G401.6 (cell line): ENCODE results near the gene COL25A1.

Source experiments
- FAIRE-seq: peaks from 2 replicates; lab custom pipeline; 2012; peaks lifted over from hg19 to GRCh38; lab: Jason Lieb, UNC

COL25A1 gene

GRCh38 chr4:109291707-109292238, 10.7 kb downstream of the COL25A1 start:
- FAIRE-seq, result no peak

GRCh38 chr4:109290918-109291317, 11.5 kb downstream of the COL25A1 start:
- FAIRE-seq, result no peak

- no peak for FAIRE-seq
These were observed 23.8 kb downstream of the COL25A1 start for GRCh38 chr4:109278594-109279031.

- no peak for FAIRE-seq
These were observed 25.9 kb downstream of the COL25A1 start for GRCh38 chr4:109276482-109277095.

- FAIRE-seq, result no peak
These were observed 27.3 kb downstream of the COL25A1 start for GRCh38 chr4:109275066-109275745.

- FAIRE-seq, result no peak
These were observed 35.6 kb downstream of the COL25A1 start for GRCh38 chr4:109266891-109267290.

GRCh38 chr4:109266236-109266635, 36.2 kb downstream of the COL25A1 start:
- FAIRE-seq, result no peak

GRCh38 chr4:109263721-109264120, 38.7 kb downstream of the COL25A1 start:
- FAIRE-seq, result no peak

GRCh38 chr4:109256818-109257217, 45.6 kb downstream of the COL25A1 start:
- FAIRE-seq, result no peak

GRCh38 chr4:109254845-109255244, 47.6 kb downstream of the COL25A1 start:
- no peak for FAIRE-seq

- no peak for FAIRE-seq
These were observed 51.1 kb downstream of the COL25A1 start for GRCh38 chr4:109251396-109251795.

GRCh38 chr4:109248322-109248900, 54.0 kb downstream of the COL25A1 start:
- FAIRE-seq, result no peak

GRCh38 chr4:109243871-109244270, 58.6 kb downstream of the COL25A1 start:
- no peak for FAIRE-seq

GRCh38 chr4:109238746-109239145, 63.7 kb downstream of the COL25A1 start:
- FAIRE-seq, result no peak

- no peak for FAIRE-seq
These were observed 66.8 kb downstream of the COL25A1 start for GRCh38 chr4:109235683-109236082.

- no peak for FAIRE-seq
These were observed 67.9 kb downstream of the COL25A1 start for GRCh38 chr4:109234596-109234995.

- FAIRE-seq, result no peak
These were observed 68.9 kb downstream of the COL25A1 start for GRCh38 chr4:109233570-109233969.

- no peak for FAIRE-seq
These were observed 69.8 kb downstream of the COL25A1 start for GRCh38 chr4:109232681-109233080.

- FAIRE-seq, result no peak
These were observed 71.1 kb downstream of the COL25A1 start for GRCh38 chr4:109231331-109231730.

GRCh38 chr4:109229028-109229427, 73.4 kb downstream of the COL25A1 start:
- FAIRE-seq, result no peak

GRCh38 chr4:109218288-109218687, 84.2 kb downstream of the COL25A1 start:
- FAIRE-seq, result no peak

GRCh38 chr4:109216085-109216696, 86.3 kb downstream of the COL25A1 start:
- no peak for FAIRE-seq

GRCh38 chr4:109215506-109215905, 87.0 kb downstream of the COL25A1 start:
- FAIRE-seq, result no peak
